Hepatocyte (in vitro differentiated cells): Measurements from ENCODE around the gene JOSD2.

Experiments used
- CTCF ChIP-seq: fragments of 200-600 bp; sonication (generic); IDR thresholded peaks from 2 replicates; pipeline ENCODE4 v1.5.1; 2016; ENCODE audit warnings: antibody characterized with exemption, mild to moderate bottlenecking; ENCODE audit not compliant: poor library complexity
- EZH2 ChIP-seq: fragments of 200-600 bp; sonication (generic); IDR thresholded peaks from 2 replicates; pipeline ENCODE4 v1.6.1; 2016; ENCODE audit warnings: antibody characterized with exemption, mild to moderate bottlenecking, borderline replicate concordance
- EZH2phosphoT487 ChIP-seq: fragments of 200-600 bp; sonication (generic); IDR thresholded peaks from one replicate; pipeline ENCODE4 v1.6.1; 2018; ENCODE audit warnings: antibody characterized with exemption, mild to moderate bottlenecking, low read depth, moderate library complexity; ENCODE audit not compliant: unreplicated experiment, severe bottlenecking

- TF ChIP-seq CTCF (no peak), EZH2 (no peak), EZH2phosphoT487 (no peak)
Measured at GRCh38 chr19:50512999-50513745, 2.2 kb upstream of the JOSD2 start.
